DMS53 treated with DMSO at 0.1 percent for 48 hours (cell line): ENCODE data around the gene ANKRD37.
A peak's percentile ranks its signal among the peaks of the same experiment; 100 is the strongest.

Experiments
- DNase-seq: peaks from one replicate; lab custom pipeline; 2025; ENCODE audit not compliant: unreplicated experiment; lab: John Stamatoyannopoulos, UW

Gene ANKRD37

DNA sequence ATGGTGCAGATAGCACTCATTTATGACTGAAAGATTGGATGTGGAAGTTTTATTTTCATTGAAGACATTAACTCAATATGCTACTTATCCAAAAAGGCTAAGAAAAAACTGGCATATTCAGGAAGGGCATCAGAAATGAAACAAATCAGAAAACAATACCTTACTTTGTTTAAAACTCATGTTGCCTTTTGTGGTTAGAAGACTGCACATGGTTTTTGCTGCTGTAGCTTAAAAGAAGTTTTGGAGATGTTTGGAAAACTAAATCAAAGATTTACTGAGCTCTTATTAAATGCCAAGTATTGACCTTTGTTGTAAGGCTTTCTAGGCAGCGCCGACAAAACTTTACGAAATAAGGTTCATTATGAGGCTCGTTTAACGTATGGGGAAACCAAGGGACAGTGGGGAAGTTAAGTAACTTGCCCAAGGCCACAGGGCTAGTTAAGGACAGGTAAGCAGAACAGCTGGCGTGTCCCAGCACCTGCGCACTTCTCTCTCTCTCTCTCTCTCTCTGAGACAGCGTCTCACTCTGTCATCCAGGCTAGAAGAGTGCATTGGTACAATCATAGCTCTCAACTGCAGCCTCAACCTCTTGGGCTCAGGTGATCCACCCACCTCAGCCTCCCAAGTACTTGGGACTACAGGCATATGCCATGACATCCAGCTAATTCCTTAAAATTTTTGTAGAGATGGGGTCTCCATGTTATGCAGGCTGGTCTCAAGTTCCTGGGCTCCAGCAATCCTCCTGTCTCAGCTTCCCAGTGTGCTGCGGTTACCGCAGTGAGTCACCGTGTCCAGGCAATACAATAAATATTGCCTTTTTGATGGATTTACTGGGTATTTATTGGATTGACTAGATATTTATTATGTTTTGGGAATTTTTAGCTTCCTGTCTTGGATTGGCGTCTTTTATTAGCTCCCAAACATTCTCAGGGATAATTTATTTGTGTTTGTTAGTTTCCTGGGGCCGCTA is 17.0 kb upstream of the ANKRD37 start:
- no peak for DNase-seq

DNA sequence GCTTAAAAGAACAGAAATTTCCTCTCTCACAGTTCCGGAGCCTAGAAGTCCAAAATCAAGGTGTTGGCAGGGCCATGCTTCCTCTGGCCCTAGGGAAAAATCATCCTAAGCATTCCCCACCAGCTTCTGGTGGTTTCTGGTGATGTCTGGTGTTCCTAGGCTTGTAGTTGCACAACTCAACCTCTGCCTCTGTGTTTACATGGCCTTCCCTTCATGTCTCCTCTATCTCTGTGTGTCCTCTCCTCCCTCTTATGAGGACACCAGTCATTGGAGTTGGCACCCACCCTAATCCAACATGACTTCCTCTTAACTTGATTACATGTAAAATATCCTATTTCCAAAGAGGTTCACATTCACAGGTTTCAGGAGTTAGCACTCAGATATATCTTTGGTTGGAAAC is 16.3 kb upstream of the ANKRD37 start:
- DNase-seq, result no peak

DNA sequence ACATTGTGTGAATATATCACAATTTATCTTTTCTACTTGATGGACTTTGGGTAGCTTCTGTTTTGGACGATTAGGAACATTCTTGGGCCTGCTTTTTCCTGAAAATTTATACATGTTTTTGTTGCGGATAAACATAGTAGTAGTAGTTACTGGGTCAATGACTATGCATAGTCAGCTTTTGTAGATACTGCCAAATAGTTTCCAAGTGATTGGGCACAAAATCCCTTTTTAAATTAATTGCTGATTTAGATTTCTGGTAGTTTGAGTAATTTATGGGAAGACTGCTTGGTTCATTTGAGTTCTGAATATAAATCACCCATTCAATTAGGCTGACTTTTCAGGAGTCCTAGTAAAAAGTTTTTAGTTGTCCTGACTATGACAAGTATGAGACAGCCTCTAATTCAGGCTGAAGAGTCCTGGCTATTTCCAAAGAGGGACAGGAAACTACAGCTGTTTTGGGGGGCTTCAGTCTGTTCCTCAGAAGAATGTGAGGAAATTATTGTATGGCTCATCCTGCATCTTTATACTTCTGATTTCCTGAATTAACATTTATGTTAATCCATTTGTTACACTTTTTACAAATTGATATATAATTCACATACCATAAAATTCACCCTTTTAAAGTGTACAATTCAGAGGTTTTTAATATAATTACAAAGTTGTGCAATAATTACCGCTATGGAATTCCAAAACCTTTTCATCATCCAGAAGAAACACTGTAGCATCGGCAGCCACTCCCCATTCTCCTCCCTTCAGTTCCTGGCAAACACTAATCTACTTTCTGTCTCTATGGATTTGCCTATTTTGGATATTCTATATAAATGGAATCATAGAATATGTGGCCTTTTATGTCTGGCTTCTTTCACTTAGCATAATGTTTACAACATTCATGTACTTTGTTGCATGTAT is 15.1 kb upstream of the ANKRD37 start:
- DNase-seq, result no peak

GRCh38 chr4:185382754-185383153 is 13.9 kb upstream of the ANKRD37 start:
- no peak for DNase-seq

DNA sequence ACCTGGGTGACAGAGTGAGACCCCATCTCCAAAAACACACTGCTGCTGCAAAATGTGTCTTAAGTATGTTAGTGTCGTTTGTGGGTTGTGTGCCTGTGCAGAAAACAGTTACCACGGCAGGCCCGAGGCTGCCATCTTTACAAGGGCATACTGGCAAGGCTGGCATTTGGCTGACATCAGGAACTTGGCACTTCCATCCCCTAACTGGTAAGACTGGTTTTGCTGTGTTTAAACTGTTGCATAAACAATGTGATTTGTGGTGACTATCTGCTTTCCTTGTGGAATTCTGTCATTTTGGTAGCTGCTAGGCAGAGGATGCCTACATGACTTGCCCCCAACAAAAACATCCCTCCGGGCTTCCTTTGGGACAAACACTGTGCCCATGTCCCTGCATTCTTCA is 13.2 kb upstream of the ANKRD37 start:
- DNase-seq, result peak; percentile 65

DNA sequence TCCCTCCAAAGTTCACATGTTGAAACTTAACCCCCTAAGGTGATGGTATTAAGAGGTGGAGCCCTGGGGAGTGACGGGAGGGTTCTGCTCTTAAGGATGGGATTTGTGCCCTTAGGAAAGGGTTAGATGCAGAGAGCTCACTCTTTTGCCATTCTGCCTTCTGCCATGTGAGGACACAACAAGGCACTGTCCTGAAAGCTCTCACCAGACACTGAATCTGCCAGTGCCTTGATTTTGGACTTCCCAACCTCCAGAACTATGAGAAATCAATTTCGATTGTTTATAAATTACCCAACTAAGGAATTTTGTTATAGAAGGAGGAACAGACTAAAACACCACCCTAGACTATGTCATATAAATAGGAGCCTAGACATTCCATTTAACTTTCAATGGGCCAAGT is 12.6 kb upstream of the ANKRD37 start:
- DNase-seq, result no peak

GRCh38 chr4:185384930-185385331 is 11.7 kb upstream of the ANKRD37 start:
- no peak for DNase-seq

- DNase-seq, result no peak
These were observed 8.7 kb upstream of the ANKRD37 start for GRCh38 chr4:185387957-185388356.

- no peak for DNase-seq
These were observed 5.7 kb upstream of the ANKRD37 start for GRCh38 chr4:185390941-185391340.

DNA sequence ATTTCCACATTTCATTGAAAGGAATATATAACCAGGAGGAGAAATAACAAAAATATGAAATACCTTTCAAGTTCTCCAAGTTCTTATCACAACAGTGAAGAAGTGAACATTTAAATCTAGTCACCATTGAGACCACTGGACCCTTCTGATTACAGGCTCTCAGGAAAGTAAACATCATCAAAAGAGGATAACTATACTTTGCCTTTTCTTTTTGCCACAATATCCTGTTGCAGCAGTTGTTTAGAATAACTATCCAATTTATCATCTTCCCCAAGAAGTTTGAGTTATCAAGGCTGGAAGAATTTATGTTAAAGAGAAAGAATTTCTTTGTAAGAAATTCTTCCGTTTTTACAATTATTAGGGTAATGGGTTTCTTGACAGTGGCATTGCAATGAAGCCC is 4.5 kb upstream of the ANKRD37 start:
- DNase-seq, result no peak

DNA sequence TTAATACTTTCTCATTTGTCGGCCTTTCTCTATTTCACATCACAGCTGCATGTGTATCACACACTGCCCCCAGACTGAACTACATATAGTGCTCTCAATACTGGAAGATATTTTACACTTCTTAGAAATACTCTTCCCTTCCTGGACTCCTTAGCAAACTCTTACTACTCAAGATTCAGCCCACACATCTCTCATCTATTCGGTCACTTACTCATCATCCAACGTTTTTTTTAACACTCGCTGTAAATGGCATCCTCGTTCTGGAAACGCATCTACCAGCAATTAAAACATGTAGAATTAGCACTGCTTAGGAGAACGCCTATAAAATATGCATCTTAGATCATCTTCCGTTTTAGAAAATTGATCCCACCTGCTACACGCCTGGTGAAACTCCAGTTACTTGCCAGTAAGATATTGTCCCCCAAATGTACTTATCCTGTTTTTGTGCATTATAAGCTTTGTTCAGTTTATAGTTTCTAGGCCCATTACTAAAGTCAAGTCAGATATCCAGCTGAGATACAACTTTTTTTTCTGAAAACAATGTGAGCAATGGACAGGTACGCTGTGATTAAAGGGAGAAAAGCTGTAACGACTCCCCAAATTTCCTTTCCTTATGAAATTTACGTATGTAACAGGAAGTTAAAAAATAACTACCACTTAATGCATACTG is 1.9 kb upstream of the ANKRD37 start:
- no peak for DNase-seq

DNA sequence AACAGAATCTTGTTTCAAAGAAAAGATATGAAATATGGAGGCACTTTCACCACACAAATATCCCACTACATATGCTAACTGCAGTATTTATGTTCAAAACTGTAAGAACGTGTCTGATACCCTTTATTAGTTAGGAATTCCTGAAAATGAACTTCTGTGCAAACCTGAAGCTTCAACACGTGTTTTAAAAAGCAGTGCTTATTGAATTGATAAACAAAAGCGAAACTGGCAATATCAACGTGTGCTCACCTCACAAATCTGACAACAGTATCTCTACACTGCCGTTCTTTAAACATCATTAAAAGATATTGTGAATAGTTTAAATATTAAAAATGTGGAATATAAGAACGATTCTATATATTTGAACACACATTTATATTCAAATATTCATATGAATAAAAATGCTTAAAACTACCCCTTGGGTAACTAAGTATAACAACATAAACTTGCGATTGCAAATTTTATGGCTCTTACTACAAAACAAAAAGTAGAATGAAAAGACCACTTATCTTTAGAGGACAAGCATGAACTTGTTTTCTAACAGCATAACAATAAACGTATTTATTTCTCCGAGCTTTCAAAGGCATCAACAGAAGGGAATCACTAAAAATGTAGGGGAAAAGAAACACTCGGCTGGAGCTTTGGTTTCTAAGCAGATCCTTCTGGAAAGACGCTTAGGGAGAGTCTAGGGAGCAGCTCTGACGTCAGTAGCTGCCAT is 1.2 kb upstream of the ANKRD37 start, which contains the start of gene LRP2BP:
TSS of gene LRP2BP (minus strand) at position 687 of the 718 bp plus-strand sequence. CDS start 17,738 bp downstream, outside the sequence.
- peak; percentile 58 for DNase-seq

DNA sequence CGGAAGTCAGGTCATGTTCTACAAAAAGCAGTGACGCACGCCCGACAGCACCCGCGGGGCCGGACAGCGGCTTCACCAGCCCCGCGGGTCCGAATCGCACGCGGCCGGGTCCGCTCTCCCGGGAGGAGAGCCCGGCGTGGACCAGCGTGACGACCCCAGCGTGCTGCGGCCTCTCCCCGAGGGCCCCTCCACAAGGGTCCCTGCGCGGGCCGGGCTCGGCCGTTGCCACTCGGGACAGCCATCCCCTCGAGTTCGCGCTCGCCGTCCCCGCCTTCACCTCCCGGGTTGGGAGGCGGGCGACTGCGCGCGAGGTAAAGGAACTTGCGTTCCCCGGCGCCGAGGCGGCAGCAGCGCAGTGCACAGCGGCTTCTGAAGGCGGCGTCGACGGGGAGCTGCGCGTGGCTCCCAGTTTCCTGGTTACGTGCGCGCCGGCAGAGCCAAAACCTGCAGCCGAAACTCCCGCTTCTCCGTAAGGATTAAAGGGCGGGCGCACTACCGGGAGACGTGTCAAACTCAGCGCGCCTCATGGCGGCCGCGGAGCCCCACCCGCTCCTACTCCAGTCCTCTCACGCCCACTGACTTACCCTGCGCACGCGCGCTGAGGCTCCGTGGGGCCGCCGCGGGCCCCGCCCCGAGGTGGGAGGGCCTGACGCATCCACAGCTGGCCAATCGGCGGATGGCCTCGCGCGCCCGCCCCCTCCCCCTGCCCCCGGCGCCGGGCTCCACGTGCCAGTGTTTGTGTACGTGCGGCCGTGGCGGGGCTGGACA is 501 bp upstream of the ANKRD37 start:
- peak; percentile 85 for DNase-seq

GRCh38 chr4:185398618-185399017 is 2.0 kb downstream of the ANKRD37 start:
- no peak for DNase-seq

DNA sequence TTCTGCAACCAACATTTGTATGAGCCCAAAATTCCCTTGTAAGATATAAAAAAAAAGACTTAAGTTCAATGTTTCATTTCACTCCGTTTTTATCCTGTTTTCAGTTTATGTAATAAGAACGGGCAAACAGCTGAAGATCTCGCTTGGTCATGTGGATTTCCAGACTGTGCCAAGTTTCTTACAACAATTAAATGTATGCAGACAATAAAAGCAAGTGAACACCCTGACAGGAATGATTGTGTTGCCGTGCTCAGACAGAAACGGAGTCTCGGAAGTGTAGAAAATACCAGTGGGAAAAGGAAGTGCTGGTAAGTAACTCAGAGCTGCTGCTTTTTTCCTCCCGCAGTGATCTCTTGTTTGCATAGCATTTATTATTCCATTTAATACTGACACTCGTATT is 2.8 kb downstream of the ANKRD37 start:
- DNase-seq, result no peak

DNA sequence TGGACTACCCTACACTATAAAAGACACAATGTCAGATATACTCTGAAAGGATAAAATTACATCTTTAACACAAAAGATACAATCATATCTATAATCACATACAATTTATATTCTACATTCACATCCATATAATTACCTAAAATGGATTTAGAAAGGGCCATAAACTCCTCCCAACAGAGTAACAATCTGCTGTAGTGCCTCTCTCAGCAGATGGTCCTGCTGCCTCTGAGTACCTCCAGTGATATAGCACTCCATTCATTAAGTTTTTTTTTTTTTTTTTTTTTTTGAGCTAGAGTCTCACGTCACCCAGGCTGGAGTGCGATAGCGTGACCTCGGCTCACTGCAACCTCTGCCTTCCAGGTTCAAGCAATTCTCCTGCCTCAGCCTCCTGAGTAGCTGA is 7.4 kb downstream of the ANKRD37 start:
- no peak for DNase-seq

GRCh38 chr4:185405296-185405999 is 8.8 kb downstream of the ANKRD37 start:
- no peak for DNase-seq

- DNase-seq, result no peak
These were observed 11.8 kb downstream of the ANKRD37 start for GRCh38 chr4:185408432-185408831.

- DNase-seq, result no peak
These were observed 15.2 kb downstream of the ANKRD37 start for GRCh38 chr4:185411849-185412248.
